PFSK-1 (cell line): Measurements from ENCODE around the gene TNRC6C.

ENCODE experiments used
- FOXP2 ChIP-seq: optimal IDR thresholded peaks from 2 replicates; pipeline ENCODE3; 2011; ENCODE audit warnings: borderline replicate concordance, control low read depth, inconsistent platforms; ENCODE audit not compliant: insufficient read depth; ENCODE audit errors: extremely low read length, extremely low read depth
- POLR2AphosphoS5 ChIP-seq: IDR thresholded peaks from 2 replicates; pipeline ENCODE4 v1.6.1; 2012; ENCODE audit warnings: low read depth, mild to moderate bottlenecking, control low read depth, low read length, moderate library complexity
- REST ChIP-seq, 2 experiments: IDR thresholded peaks; 2 replicates each; pipeline versions ENCODE4 v1.6.1 to v1.8.0; 2011 to 2012; ENCODE audit warnings: low read depth in 2 of 2, low read length in 2 of 2, control low read depth in 1 of 2, inconsistent platforms in 1 of 2, mild to moderate bottlenecking in 1 of 2, moderate library complexity in 1 of 2; ENCODE audit not compliant: insufficient read depth in 1 of 2
- SIN3A ChIP-seq: IDR thresholded peaks from 2 replicates; pipeline ENCODE4 v1.6.1; 2012; ENCODE audit warnings: mild to moderate bottlenecking, low read length, moderate library complexity, borderline replicate concordance; ENCODE audit not compliant: insufficient read depth
- TAF1 ChIP-seq: IDR thresholded peaks from 2 replicates; pipeline ENCODE4 v1.6.1; 2012; ENCODE audit warnings: low read length, control low read depth, borderline replicate concordance; ENCODE audit not compliant: insufficient read depth

TNRC6C gene

GRCh38 chr17:78133971-78134898 lies 175.7 kb downstream of the TNRC6C start:
- TF ChIP-seq REST (IDR thresholded peaks at IDR 0.05; ENCODE audit: insufficient read depth in 1 of 2, low read depth in 2 of 2, low read length in 2 of 2): no peak
- TF ChIP-seq POLR2AphosphoS5: no peak
- peak; percentile 45 for TF ChIP-seq FOXP2
- TF ChIP-seq TAF1: no peak
- TF ChIP-seq SIN3A: no peak

DNA sequence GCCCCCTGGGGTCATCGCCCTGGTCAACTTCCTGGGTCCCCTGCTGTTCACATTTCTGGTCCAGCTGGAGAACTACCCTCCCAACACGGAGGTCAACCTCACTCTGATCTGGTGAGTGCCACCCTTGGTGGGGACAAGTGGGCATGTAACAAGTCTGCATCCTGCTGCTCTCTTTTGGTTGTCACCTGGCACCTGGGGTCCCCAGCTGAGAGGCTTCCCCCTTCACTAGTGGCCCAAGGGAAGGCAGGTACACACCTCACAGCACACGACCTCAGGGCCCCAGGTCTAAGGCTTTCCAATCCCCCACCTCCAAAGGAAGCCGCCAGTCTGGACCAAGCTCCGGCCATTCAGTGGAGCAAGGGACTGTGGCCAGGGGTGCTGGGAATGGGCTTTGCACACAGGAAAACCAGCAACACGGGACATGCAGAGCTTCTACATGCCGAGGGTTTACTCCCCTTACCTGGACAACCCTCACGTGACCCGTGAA lies 176.4 kb downstream of the TNRC6C start:
- TF ChIP-seq FOXP2 (no peak), TAF1 (no peak), POLR2AphosphoS5 (no peak), REST (IDR thresholded peaks at IDR 0.05; ENCODE audit: insufficient read depth in 1 of 2, low read depth in 2 of 2, low read length in 2 of 2) (no peak), SIN3A (no peak)

GRCh38 chr17:78135858-78136500 lies 177.5 kb downstream of the TNRC6C start:
- no peak for TF ChIP-seq FOXP2
- TF ChIP-seq SIN3A: no peak
- TF ChIP-seq TAF1: no peak
- no peak for TF ChIP-seq POLR2AphosphoS5
- no peak for TF ChIP-seq REST (IDR thresholded peaks at IDR 0.05; ENCODE audit: insufficient read depth in 1 of 2, low read depth in 2 of 2, low read length in 2 of 2)

DNA sequence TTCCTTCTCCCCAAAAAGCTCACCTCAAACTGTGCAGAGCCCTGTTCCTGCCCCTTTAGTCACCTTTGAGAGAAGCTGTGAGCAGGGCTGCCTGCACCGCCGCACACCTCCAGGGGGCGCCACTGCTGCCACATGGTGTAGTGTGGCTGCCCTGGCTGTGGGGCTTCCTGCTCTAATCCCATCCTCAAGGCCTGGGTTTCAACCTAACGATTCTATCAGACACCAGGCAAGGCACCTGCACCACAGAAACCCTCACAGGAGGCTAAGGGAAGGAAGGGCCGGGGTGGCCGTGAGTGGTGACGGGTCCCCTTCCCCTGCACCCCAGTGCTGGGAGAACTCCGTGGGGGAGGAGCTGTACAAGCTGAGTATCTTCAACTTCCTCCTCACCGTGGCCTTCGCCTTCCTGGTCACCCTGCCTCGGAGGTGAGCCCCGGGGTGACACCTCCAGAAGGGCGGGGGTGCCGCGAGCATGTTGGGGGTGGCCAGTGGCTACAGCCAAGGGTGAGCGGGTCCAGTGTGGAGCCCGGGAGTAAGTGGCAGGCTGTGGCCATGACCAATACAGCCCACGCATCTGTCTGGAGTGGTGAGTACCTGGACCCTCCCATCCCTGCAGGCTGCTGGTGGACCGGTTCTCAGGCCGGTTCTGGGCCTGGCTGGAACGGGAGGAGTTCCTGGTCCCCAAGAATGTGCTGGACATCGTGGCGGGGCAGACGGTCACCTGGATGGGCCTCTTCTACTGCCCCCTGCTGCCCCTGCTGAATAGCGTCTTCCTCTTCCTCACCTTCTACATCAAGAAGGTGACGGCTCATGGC lies 179.1 kb downstream of the TNRC6C start:
- TF ChIP-seq REST (IDR thresholded peaks at IDR 0.05; ENCODE audit: insufficient read depth in 1 of 2, low read depth in 2 of 2, low read length in 2 of 2): no peak
- no peak for TF ChIP-seq POLR2AphosphoS5
- TF ChIP-seq FOXP2: no peak
- TF ChIP-seq SIN3A: no peak
- no peak for TF ChIP-seq TAF1
